ENCODE results near the gene ATOH8.

ATOH8 gene

DNA sequence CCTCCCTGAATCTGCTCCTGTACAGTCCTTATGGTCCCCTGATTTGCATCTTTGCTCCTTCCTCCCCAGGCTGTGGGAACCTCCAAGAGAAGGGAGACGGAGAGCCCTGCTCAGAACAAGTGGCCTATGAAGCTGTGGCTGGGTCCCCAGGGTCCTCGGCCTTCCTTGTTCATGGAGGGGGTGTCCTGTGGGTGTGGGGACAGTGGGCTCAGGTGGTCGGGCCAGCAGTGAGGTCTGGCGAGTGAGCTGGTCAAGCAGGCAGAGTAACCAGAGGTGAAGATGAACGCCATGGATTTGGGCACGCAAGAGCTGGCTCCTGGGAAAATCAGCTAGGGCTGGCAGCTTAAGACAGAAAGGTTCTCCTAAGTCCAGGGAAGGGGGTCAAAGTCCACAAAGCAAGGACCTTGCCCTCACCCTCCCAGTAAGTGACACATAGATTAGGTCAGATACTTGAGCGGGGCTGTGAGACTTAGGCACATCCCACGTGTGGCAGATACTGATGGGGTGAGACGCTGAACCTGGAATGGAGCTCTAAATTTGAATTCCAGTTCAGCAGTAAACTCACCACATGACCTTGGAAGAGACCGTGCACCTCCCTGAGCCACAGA, 34.8 kb upstream of the ATOH8 start:
- DNase-seq, result no peak

DNA sequence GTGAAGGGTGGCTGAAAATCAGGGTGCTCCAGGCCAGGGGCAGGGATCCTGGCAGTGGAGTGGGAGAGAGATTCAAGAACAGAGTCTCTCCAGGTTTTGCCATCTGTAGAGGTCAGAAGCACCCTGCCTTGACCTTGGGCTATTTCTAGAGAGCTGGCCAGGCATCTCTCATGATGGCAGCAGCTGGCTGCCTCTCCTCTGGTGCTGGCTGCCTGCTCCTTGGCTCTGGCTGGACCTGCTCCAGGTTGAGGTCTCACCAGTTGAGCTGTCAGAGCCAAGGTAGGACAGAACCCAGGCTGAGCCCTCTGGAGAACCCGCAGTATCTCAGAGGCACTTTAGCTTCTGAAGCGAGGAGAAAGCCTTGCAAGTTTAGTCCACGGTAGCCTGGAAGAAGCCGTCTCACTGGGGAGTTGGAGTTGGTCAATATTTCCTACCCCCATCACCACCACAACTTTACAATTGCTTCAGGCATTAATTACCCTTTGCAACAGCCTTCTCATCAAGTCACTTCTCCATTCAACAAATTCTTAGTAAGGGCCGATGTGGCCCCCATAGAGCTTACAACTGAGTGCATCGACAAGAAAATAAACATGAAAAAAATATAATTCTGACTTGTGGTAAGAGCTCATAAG, 34.1 kb upstream of the ATOH8 start:
- DNase-seq, result no peak

DNA sequence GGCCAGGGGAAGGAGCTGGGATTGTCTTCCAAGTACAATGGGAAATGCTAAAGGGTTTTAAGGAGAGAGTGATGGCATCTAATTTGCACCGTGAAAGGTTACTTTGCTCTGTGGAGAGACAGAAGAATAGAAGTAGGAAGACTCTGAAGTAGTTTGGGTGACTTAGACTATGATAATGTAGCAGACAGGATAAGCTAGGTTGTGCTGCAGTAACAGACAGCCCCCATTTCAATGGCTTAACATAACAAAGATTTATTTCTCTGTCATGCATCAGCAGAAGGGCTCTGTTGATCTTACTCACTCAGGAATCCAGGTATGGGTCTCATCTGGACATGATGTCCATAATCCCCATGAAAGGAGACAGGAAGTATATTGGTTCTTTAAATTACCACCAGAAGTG, 33.3 kb upstream of the ATOH8 start:
- DNase-seq, result no peak

DNA sequence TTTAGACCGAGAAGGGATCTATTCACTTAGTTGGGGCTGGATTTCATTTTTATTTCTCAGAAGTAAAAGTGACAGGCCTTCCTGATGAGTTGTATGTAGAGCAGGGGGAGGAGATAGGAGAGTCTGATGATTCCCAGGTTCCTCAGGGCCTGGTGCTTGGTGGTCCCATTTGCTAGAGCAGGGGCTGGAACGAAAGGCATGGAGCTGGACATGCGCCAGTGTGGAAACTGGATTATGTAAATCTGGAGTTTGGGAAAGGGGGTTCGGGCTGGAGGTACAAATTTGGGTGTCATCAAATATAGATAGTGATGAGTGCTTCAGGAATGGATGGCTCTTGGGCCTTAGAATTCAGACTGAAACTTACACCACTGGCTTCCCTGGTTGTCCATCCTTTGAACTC, 32.1 kb upstream of the ATOH8 start:
- no peak for DNase-seq

DNA sequence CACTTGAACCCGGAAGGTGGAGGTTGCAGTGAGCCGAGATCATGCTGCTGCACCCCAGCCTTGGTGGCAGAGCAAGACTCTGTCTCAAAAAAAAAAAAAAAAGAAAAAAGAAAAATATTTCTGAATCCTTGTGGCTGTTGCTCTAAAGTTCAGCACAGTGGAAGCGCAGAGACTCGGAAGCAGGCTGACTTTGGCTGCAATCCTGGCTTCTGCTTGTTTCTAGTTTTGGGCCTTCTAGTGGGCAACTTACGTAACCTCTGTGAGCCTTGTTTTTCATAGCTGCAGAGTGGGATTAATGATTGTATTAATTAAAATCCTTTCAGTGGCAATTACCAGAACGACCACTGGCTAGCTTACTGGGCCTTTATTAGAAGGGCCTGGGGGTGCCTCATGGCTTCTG, 31.3 kb upstream of the ATOH8 start:
- no peak for DNase-seq

- DNase-seq, result no peak
Measured at GRCh38 chr2:85723707-85724360, 30.0 kb upstream of the ATOH8 start.

DNA sequence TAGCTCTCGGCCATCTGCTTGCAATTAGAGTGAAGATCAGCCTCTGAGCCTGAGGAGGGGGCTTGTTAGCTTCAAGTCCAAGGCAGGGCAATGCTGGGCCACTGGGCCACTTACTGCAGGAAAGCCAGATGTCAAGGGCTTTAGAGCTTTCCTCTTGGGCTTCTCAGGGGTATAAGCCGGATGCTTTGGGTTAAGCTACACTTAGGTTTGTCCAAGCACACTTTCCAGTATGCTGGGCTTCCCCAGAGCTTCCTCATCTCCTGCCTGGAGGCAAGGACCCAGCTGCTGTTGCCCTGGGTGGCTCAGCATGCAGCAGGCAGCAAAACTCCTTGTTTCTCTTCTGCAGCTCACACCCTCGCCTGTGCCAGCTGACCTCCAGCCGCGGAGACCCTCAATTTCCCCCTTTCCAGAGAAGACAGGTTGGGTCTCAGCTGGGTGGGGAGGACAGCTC, 29.0 kb upstream of the ATOH8 start:
- DNase-seq, result no peak

DNA sequence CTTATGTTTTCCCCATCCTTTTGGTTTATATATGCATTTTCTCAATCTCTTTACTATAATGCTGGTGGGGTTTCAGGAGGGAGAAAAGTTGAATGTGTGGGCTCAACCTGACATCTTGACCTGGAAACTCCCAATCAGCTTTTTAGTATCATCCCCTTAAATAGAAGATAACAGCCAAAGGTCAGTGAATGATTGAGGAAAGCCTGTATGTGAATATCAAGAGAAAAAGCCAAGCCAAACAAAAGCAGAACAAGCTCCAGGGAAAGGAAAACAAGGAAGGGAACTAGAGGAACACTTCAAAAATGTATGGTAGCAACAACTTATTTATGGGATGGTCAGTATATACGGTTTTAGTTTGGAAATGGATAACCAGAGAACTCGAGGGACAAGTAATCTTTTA, 28.3 kb upstream of the ATOH8 start:
- DNase-seq, result no peak

- DNase-seq, result no peak
Measured at GRCh38 chr2:85727798-85728197, 26.0 kb upstream of the ATOH8 start.

DNA sequence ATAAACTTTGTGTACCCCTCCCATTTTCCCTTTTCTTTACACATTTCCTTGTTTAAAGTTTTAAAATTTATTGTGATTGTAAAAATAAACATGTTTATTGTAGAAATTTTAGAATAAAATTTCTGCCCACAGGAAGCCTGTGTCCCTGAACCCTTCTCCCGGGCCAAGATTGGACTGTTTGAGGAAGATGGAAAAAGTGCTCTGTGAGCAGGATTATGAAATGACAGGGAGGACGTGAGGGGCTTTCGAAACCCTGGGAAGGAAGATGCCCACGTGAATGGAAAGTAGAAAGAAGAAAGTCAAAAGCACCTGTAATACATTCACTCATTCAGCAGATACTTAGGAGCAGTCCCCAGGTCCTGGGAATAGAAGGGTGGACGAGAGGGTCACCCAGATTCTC, 25.4 kb upstream of the ATOH8 start:
- DNase-seq, result no peak

DNA sequence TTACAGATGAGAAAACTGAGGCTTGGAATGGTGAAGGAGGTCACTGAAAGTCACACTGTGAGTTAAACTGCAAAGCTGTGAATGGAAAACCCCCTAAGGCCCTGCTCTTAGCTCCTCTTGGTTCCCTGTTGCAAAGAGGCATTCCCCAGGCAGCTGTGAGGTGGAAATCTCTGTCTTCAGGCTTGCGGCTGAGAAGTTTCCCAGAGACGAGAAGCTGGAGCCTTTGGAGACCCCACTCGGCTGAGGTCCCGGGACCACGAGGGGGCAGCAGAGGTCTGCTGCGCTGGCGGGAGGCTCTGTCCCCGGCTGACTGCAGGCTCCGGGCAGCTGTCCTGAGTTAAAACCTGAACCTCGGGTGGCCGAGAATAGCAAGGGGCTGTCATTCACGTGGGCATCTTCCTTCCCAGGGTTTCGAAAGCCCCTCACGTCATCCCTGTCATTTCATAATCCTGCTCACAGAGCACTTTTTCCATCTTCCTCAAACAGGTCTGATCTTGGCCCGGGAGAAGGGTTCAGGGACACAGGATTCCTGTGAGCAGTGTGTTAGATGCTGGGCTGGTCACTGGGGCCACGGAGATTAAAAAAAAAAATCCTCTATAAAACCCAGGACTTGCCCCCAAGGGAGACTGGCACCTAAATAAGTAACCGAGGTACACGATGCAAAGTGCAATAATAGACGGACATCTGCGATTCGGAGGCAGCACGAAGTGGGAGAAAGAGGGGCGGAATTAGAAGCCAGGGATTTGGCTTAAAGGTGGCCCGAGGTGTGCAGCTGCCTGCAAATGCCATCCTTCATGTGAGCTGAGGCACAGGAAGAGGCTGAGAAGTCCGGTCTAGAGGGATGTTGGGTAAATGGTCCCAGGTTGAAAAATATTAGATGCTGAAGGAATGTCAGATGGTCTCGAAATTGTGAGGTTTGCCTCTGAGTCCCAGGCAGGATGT, 24.6 kb upstream of the ATOH8 start:
- peak; percentile 25 for DNase-seq

GRCh38 chr2:85729825-85730510, 23.8 kb upstream of the ATOH8 start:
- DNase-seq, result no peak

- DNase-seq, result no peak
Measured at GRCh38 chr2:85730686-85731230, 23.0 kb upstream of the ATOH8 start.

DNA sequence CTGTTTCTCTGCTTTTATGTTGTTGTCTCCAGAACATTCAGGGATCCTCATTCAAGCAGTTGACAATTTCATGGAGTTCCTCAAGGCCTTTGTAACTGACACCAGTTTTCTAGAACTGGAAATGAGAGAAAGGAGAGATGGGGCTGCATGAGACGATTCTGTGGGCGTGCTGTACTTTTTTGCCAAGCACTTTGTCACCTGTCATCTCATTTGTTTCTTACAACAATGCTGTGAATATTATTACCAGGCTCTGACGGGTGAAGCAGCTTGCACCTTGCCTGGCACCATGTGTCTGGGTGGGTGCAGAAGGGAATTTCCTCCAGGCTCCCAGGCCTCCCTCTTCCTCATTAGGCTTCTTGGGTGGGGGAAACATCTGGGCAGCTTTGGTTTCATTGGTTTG, 22.2 kb upstream of the ATOH8 start:
- DNase-seq, result no peak

DNA sequence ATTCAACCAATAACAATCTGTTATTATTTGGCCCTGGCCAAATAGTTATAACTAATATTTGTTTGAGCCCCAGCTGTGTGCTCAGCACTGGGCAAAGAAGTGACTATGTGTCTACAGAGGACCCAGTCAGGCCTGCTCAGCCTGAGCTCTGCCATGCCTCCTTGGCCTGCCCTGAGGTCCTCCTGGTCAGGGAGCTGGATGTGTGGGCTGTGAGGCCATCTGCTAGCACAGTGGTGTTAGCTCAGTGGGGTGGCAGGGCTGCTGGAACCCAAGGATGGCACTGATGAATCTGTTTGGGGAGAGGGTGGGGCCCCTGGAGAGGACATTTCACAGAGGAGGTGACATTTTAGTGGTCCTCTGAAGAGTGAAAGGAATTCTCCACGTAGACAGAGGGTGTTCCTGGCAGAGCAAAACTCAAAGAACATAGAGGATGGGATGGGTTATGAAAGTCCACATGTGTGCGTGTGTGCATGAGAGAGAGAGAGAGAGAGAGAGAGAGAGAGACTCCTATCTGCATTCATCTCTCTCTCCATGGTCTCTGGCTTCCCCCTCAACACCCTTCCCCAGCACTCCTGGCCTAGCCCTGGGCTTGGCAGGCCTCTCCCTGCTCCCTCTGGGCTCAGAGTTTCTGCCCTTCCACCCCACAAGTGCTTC, 21.2 kb upstream of the ATOH8 start:
- no peak for DNase-seq

- DNase-seq, result no peak
Measured at GRCh38 chr2:85733121-85733960, 20.4 kb upstream of the ATOH8 start.

GRCh38 chr2:85734015-85734414, 19.8 kb upstream of the ATOH8 start:
- DNase-seq, result no peak

DNA sequence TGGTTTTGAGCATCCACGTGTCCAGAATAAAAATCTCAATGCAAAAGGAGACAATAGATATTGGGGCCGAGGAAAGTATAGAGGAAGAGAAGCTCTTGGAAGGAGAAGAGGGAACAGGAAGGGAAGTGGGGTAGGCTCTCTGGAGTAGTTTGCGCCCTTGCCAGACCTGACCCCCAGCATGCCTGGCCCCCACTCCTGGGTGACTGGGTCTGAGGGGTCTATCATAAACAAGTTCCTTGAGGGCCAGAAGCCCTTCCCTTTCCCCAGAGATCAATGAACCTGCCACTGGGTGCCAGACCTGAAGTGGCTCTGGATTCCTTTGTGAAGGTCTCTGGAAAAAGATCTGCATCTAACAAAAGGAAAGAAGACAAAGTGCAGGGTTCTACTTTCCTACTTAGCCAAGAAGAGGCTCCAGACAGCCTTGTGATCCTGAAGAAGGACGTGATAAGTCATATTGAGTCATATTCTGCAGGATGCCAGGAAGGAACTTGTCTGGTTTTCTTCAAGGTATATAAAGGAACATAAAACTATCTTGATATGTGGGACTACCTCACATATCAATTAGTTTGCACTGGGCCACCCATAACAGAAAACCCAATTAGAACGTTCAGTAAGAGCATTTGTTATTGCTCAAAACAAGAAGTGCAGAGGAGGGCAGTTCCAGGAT, 18.7 kb upstream of the ATOH8 start:
- no peak for DNase-seq

DNA sequence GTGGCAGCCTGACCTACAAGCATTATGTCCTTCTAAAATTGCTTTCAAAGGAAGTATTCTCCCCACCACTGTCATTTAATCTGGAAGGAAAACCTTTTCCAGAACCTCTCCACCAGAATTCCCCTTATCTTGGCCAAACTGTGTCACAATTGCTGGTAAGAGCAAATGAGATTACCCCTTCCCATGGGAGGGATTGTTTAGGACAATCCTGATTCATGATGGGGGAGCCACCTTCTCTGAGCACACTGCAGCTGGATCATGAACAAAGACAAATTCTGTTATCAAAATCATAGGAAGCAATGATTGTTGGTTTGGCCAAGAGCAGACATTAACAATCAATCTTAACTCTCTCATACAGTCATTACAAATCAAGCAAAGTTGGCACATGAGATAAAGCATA, 18.1 kb upstream of the ATOH8 start:
- no peak for DNase-seq
